GM23338 (cell line): ENCODE results near the gene DAW1.

Experiments
- ETS1 ChIP-seq: IDR thresholded peaks from 2 replicates; pipeline ENCODE4 v1.6.1; 2016; ENCODE audit warnings: antibody characterized with exemption
- EZH2 ChIP-seq: fragments of 200-600 bp; sonication (generic); IDR thresholded peaks from one replicate; pipeline ENCODE4 v1.8.0; 2017; ENCODE audit warnings: antibody characterized with exemption, mild to moderate bottlenecking, low read depth; ENCODE audit not compliant: unreplicated experiment
- EZH2phosphoT487 ChIP-seq: fragments of 200-600 bp; sonication (generic); IDR thresholded peaks from one replicate; pipeline ENCODE4 v1.8.1; 2018; ENCODE audit warnings: antibody characterized with exemption; ENCODE audit not compliant: unreplicated experiment
- POLR2AphosphoS5 ChIP-seq: IDR thresholded peaks from 2 replicates; pipeline ENCODE4 v1.6.1; 2016; ENCODE audit warnings: antibody characterized with exemption, low read depth
- REST ChIP-seq: IDR thresholded peaks from one replicate; pipeline ENCODE4 v1.6.1; 2018; ENCODE audit warnings: antibody characterized with exemption; ENCODE audit not compliant: unreplicated experiment
- TF ChIP-seq, protein P1 (sequence below), 2 experiments: fragments of 200-600 bp in 1 of 2; sonication (generic) in 1 of 2; conservative IDR thresholded peaks; 2 replicates each; pipeline versions ENCODE4 v1.5.1 to v1.6.1; 2016 to 2017; ENCODE audit warnings: antibody characterized with exemption in 2 of 2, low read depth in 2 of 2, mild to moderate bottlenecking in 2 of 2, moderate library complexity in 1 of 2

DNA sequence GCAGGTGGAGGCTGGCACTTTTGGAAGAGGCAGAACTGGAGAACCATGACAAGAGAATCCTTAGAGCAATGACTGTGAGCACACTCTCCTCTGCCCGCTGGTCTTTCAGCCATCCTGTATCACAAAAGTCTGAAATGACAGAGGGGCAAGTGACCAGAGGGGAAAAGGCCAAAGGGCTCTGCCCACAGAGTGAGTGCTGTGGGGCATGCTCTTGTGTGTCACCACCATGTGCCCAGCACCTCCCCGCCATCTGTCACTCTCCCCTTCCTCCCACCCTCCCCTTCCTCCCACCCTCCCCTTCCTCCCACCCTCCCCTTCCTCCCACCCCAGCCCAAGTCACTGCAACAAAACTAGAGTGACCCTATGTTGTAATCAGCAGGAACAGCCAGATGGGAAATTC lies 31.9 kb downstream of the DAW1 start:
- no peak for TF ChIP-seq EZH2phosphoT487
- TF ChIP-seq, protein P1, sequence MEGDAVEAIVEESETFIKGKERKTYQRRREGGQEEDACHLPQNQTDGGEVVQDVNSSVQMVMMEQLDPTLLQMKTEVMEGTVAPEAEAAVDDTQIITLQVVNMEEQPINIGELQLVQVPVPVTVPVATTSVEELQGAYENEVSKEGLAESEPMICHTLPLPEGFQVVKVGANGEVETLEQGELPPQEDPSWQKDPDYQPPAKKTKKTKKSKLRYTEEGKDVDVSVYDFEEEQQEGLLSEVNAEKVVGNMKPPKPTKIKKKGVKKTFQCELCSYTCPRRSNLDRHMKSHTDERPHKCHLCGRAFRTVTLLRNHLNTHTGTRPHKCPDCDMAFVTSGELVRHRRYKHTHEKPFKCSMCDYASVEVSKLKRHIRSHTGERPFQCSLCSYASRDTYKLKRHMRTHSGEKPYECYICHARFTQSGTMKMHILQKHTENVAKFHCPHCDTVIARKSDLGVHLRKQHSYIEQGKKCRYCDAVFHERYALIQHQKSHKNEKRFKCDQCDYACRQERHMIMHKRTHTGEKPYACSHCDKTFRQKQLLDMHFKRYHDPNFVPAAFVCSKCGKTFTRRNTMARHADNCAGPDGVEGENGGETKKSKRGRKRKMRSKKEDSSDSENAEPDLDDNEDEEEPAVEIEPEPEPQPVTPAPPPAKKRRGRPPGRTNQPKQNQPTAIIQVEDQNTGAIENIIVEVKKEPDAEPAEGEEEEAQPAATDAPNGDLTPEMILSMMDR (conservative IDR thresholded peaks at IDR 0.05; ENCODE audit: low read depth in 2 of 2) = no peak
- TF ChIP-seq POLR2AphosphoS5 = no peak
- no peak for TF ChIP-seq REST
- TF ChIP-seq ETS1 = no peak
- TF ChIP-seq EZH2 = no peak
